HG03025 (cell line): ENCODE measurements around the gene BCL11A.
"Not testable (repeated sequence)": the region's sequence is repeated elsewhere in the genome, so short reads cannot be mapped to it uniquely, and the experiment has no call there.

ENCODE experiments used
- ATAC-seq: cut with Tn5 transposase; IDR thresholded peaks from one replicate; pipeline ENCODE4 v1.9.1; 2021; ENCODE audit warnings: mild to moderate bottlenecking, moderate library complexity; ENCODE audit not compliant: unreplicated experiment, low FRiP score

The BCL11A gene

DNA sequence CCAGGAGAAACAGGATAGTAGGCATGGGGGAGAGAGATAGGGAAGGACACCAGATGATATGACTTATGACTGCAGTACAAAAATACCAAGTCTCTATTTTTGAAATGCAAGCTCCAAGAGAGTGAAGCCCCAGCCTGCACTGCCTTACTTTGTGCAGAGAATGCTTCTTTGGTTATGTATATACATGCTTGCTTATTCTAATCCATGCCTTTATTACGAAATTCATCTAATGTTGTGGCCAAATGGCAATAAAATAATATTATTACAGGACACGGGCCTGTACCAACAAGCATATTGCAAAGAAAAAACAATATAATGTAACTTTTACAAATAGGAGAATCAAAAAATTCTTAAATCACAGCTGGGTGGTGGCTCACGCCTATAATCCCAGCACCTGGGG is 110.8 kb downstream of the BCL11A start:
- ATAC-seq = no peak

DNA sequence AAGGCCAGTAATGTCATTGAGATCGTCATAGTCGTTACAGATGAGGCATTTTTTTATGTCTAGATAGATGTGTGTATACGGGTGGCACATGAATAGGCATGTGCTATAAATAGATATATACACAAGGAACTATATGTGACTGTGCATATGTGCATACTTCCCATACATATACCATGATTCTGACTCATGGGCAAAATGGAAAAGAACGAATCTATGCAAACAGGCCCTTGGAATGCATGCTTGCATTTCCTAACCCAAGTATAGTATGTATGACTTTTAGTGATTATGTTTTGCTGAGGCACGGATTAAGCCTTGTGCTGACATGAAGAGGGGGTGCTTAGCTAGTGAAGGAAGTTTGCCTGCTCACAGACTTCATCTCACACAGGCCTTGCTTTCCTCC is 111.7 kb downstream of the BCL11A start:
- no peak for ATAC-seq

DNA sequence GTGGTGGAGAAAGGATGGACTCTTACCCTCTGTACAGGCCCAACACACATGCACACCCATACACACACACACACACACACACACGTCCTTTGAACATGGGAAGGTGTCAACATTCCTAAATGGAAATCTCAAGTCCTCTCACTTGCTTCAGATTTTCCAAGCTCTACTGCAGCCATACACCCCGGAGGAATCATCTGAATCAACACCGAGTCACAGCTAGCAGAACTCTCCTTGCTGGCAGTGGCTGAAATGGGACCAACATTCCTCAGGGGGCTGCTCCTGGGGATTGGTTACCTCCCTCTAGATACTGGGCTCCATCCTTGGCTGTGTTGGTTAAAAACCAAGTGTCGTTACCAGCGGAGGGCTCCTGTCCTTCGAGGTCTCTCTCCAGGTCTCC is 112.7 kb downstream of the BCL11A start:
- no peak for ATAC-seq

DNA sequence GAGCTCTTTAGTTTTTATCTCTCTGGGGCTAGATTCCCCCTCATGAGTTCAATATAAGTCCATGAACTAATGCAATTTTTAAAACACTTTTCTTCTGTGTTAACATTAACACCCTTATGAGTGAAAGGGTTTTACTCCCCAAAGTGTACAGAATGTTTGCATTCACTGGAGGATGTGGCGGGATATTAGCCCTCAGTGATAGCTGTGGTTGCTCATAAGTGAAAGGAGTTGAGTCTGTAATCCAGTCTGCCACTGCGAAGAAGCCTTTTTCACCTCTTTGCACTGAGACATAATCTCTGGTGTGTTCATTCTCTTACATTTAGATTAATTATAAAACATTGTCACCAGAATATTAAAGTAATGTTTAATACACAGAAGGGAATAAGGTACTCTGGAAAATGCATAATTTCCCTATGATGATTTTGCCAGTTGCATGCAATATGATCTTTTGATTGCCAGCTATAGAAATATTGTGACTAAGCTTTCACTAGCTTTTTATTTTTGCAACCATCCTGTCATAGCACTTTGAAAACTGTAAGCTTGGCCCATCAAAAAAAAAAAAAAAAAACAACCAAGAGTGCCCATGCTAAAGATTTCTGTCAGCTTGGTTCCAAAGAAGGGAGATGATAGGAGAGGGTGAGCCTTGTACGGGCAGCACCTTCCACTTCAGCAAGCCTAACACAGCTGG is 113.2 kb downstream of the BCL11A start:
- no peak for ATAC-seq

DNA sequence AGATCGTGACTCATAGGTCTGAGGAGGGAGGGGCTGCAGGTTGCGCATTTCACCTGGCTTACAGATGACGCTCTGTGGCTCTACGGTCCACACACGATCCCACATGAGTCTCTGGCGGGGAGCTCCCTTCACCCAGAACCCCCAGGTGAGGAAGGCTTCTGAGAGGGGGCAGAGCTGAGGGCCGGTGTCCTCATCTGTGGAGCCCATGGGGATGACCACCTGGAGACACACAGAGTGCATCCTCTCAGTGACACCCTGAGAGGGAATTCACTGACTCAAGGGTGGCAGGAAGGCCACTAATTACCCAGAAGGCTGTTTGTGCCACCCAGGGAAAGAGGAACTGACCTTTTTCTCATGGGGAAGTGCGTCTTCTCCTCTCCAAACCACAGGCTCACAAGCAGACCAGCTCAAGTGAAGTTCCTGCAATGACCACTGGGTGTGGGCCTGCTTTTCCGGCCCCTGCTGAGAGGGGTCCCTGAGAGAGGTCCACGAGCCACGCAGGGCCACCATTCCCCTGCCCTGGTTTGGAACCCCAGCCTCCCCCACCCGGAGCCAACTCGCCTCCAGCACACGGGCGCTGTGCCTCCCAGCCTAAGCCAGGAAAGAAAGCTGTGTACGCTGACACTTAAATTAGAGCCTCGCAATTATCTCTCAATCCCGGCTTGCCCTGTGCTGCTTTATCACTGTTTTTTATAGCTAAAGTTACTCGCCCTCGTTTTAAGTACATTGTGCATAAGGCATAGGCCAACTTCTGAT is 114.1 kb downstream of the BCL11A start:
- peak; percentile 96 for ATAC-seq

DNA sequence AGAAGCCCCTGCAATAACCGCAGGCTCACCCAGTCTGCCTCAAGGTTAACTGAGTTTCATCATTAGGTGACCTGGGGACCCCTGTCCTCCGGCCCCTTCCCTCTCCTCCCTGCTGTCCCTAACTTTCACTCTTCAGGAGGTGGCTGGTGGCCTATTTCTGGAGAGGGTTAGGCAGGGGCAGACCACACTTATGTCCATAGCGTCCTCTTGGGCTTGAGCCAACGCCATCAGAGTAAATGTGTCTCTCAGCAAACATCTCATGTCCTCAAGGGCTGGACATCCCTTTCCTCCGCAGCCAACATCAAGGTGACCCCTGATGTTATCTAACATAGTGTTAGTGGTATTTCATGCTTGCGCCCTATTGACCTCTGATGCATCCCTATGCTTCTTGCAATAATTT is 114.8 kb downstream of the BCL11A start:
- no peak for ATAC-seq

DNA sequence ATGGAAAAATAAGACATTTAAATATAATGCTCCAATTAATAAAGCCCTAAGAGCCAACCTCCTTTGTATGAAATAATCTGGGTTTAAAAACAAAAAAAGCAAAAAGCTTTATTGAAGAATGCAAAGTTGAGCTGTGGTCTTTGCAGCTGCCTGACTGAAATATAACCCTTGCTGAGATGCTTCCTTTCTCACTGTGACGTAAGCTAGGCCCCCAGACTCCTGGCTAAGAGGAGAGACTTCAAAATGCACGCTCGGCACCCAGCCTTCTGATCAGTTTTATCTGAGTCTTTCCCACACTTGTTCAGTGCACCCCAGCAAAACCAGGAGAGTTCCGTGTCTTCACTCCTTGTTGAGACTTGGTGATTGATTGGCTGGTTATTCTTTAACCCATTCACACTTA is 115.3 kb downstream of the BCL11A start:
- ATAC-seq = no peak

DNA sequence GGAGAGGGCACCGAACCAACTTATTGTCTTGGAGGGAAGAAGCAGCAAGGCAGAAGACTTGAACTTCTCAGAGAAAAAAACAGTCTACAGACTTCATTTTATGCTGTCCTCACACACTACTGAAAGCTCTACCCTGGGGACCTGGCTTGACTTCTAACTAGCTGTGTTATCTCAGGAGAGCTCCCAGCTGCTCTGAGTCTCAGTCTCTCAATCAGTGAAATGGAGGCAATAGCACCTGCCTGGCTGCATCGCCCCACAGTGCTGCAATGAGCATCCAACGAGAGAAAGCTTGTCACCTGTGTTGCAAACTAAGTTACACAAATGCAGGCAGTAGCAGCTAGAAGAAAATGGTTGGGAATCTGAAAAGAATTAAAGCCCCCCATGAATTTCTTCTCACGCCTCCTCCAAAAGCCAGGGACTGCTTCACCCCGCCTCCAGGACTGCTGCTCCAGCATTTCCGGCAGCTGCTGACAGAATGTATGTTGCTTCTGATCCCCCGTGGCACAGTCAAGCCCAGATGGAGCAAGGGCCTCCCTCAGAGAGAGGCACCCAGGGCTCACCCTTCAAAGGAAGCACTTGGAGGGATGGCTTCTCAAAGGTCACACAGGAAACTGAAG is 116.3 kb downstream of the BCL11A start:
- no peak for ATAC-seq

DNA sequence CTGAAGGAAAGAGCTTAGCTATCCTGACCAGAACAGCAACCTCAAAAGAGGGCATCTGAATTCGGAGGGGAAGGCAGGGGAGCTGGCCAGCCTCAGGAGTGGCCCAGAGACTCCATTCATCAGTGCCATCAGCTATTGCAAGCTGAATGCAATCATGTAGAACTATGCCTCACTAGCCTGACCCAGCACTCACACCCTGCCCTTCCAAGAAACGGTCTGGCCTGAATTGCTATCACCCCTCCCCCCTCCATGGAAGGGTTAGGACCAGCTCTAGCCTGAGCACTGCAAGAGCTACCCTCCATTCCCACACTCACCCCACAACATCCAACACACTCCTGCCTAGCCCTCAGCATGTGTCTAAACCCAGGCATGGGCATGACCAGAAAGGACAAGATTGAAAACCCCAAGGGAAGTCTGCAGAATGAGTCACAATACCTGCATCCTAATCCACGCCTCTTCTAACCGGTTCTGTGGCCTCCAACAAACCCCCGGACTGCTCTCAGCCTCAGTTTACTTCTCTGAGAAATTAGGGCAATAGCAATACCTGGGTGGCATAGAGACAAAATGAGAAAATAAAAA is 120.3 kb downstream of the BCL11A start:
- ATAC-seq = no peak

DNA sequence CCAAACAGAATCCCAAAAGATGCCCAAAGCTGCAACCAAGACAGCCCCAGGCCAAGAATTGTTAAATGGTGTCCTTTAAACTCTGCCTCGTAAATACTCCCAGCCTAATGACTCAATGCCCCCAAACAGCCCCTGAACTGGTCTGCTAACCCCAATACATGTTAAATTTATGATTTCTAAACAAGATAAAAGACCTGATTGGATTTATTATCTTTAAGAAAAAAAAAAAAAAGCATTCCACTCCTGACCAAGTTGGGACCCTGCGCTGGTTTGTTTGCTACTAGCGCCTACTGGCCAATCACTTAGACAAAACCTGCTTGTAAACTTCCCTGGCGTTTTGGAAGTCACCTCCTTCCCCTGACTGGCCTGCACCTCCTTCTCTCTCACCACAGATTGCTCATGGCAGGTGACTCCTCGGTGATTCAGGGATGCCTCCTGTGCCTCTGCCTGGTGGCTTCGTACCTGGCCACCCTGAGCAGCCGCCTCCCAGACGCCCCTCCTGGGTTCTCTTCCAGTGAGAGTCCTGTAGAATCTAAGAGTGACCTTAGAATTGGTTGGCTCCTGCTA is 121.3 kb downstream of the BCL11A start:
- no peak for ATAC-seq

DNA sequence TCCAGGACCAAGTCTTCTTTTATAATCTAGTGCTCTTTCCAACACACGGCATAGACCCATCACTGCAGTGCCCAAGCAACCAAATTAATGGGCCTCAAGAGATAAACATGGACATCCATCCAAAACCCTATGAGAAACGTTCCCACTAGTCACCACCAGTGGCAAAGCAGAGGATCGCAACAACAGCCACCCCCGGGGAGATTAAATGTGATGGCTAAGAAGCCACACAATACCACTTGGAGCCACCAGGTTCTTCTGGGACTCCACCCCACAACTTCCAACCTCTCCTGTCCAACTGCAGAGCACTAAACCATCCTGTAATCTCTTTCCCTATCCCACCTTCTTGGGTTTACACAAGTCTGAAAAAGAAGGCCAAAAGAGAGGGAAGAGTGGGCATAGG is 123.8 kb downstream of the BCL11A start:
- ATAC-seq = no peak

DNA sequence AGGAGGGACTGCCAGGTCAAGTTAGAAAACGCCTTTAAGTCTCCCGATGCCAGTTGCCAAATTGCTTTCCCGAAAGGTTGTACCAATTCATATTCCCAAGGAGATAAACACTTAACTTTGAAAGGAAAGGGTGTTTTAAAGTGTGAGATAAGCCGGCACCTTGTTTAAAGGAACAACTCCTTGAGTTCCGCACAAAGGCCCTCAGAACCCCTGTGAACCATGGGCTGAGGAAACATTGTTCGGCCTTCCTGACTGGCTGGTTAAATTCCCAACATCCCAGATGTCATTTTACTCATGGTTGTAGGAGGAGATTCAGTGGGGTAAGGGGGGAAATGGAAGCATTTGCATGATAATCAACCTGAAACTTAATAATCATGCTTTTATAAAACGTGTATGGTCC is 126.6 kb downstream of the BCL11A start:
- no peak for ATAC-seq

DNA sequence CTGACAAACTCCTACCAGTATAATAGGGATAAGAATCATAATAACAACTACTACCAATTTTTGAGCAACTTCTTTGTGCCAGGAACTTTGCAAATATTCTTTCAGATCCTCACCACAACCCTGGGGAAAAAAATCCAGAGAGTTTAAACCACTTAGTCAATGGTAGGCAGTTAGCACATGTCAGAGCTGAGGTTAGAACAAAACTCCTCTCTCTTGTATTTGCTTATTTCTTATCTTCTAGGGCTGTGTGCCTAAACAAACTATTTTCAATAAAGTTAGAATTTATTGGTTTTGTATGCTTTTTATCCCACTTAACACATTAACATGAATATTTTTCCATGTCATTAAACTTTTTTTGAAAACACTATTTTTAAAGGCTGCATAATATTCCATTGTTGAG is 127.1 kb downstream of the BCL11A start:
- no peak for ATAC-seq

DNA sequence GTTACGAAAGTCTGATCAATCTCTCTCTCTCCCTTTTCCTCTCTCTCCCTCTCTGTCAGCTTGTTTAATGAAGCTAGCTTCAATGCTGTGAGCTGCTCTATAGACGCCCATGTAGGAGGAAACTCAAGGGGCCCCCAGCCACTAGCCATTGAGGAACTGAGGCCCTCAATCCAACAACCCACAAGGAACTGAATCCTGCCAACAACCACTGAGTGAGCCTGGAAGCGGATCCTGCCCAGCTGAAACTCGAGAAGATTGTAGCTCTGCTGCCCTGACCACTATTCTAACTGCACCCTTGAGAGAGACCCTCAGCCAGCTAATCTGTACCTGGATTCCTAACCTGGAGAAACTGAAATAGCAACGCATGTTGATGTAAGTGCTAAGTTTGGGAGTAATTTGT is 129.2 kb downstream of the BCL11A start:
- ATAC-seq = no peak

DNA sequence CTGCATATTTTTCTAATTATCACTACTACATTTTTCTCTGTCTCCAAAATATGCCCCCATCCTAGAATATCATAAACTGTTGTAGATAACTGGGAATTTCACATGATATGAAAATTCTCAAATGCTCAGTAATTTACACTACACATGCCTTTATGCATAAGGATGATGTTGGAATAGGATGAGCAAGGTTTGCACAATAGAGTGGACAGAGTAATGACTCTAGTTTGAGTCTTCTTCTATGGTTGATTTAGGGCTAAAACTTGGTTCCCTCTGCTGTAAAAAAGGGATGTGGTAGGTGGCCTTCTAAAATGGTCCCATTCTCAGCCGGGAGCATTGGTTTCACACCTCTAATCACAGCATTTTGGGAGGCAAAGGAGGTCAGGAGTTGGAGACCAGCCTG is 129.9 kb downstream of the BCL11A start:
- no peak for ATAC-seq

DNA sequence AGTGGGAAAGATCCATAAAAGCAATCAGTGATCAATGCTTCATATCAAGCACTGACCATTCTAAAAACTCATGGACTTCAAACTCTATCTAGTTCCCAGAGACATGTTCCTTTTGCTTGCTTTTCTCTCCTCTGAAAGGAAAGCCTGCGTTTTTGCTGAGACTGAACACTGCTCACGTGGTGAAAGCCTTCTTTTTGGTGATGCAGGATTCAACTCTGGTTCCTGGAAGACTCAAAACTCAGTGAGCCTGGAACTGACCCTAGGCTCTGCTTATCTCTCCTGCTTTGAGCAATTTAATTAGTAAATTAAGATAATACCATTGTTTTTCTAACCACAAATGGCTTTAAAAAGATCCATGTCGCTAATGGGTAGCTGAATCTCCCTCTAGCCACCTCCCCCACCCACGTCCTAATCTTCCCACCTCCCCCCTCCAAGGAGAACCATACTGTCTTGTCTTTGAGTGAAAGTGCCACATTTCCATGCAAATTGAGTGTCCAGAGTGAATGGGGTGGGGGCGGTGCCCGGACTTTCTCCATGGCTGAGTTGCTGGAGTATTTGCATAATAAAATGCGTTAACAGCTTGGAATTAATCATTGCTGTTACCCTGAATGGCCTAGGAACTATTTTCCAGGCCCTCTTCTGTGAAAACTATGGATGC is 130.5 kb downstream of the BCL11A start:
- ATAC-seq = no peak

DNA sequence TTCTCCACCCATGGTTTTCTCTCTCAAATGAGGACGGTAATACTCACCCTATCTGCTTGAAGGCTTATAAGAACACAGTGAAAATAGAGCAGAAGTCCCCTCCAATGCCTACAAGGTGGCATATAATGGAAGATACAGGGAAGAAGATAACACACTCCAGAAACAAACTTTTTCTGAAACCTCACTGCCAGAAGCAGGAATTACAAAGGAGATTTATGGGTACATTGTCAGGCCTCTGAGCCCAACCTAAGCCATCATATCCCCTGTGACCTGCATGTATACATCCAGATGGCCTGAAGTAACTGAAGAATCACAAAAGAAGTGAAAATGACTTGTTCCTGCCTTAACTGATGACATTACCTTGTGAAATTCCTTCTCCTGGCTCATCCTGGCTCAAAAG is 136.2 kb downstream of the BCL11A start:
- not testable (repeated sequence) for ATAC-seq

DNA sequence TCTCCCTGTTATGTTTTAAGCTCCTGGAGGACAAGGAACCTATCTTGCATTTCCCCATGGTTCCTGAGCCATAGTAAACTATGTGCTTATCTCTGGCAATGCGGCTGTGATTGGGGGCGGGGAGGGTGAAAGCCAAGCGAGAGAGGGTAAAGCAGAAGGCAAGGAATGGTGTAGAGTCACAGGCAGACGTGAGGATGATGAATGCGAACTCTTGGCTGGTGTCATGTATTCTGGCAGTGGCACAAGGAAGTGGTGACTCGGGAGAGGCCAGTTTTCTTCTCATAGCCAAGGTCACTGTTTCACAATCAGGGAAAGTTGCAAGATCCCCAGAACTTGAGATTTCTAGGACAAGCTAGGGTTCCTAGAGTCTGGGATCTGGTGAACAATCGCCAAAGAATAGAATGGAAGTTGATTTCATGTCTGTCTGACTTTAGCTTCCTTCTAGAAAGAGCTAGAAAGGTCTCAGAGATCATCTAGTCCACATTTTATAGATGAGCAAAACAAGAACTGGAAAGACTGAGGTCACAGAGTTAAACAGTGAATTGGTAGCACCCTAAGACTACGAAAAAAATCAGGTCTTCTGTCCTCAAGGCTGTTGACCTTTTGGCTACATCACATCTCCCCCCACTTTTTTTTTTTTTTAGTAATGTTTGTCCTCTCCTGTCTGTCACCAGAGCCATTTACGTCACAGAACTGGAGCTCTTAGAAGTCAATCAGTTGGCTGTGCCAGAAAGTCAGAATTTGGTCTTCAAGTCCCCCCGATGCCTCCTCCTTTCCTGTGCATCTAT is 137.0 kb downstream of the BCL11A start:
- ATAC-seq = no peak

DNA sequence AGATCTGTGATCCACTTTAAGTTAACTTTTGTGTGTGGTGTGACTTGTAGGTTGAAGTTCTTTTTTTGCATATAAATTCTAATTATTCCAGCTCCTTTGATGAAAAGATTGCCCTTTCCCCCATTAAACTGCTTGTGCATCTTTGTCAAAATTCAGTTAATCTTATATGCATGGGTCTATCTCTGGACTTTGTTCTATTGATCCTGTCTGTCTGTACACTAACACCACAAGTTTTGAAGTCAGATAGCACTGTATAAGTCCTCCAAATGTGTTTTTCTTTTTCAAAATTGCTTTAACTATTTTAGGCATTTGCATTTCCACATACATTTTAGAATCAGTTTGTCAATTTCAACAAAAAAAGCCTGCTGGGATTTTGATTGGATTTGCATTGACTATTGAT is 137.6 kb downstream of the BCL11A start:
- no peak for ATAC-seq
